HepG2 (cell line): ENCODE measurements around the gene SRSF6. TPM values are rescaled to one million over a fixed set of nuclear protein-coding genes. Genes with fewer than 3 reads are reported as not detected.

Experiments used
- ATAD3A ChIP-seq: sonication (generic); formaldehyde crosslinking; IDR thresholded peaks from 2 replicates; pipeline ENCODE4 v1.4.0; 2020; ENCODE audit warnings: missing genetic modification reagents
- E2F1 ChIP-seq: sonication (generic); formaldehyde crosslinking; IDR thresholded peaks from 2 replicates; pipeline ENCODE4 v1.5.0; 2020; ENCODE audit warnings: missing genetic modification reagents
- E2F5 ChIP-seq: sonication (generic); formaldehyde crosslinking; conservative IDR thresholded peaks from 2 replicates; pipeline ENCODE4 v1.4.0; 2020; ENCODE audit warnings: missing genetic modification reagents
- HDAC2 ChIP-seq: sonication (generic); formaldehyde crosslinking; IDR thresholded peaks from 2 replicates; pipeline ENCODE4 v1.4.0; 2020; ENCODE audit warnings: missing genetic modification reagents
- HNF1B ChIP-seq: sonication (generic); formaldehyde crosslinking; IDR thresholded peaks from 2 replicates; pipeline ENCODE4 v1.5.1; 2020; ENCODE audit warnings: mild to moderate bottlenecking, moderate library complexity, missing genetic modification reagents
- MIXL1 ChIP-seq: IDR thresholded peaks from 2 replicates; pipeline ENCODE4 v1.6.1; 2016
- NFKB2 ChIP-seq: sonication (generic); formaldehyde crosslinking; IDR thresholded peaks from 2 replicates; pipeline ENCODE4 v1.4.0; 2020; ENCODE audit warnings: missing genetic modification reagents, borderline replicate concordance
- REPIN1 ChIP-seq: sonication (generic); formaldehyde crosslinking; IDR thresholded peaks from 2 replicates; pipeline ENCODE4 v1.8.0; 2022; ENCODE audit warnings: missing genetic modification reagents, low read depth, mild to moderate bottlenecking, borderline replicate concordance
- ZBTB3 ChIP-seq: sonication (generic); formaldehyde crosslinking; IDR thresholded peaks from 2 replicates; pipeline ENCODE4 v1.4.0; 2020; ENCODE audit warnings: low read depth, mild to moderate bottlenecking, moderate library complexity, missing genetic modification reagents, borderline replicate concordance
- ZBTB8A ChIP-seq: sonication (generic); formaldehyde crosslinking; IDR thresholded peaks from 2 replicates; pipeline ENCODE4 v1.4.0; 2020; ENCODE audit warnings: mild to moderate bottlenecking, low read depth, missing genetic modification reagents, borderline replicate concordance
- ZFAT ChIP-seq: sonication (generic); formaldehyde crosslinking; conservative IDR thresholded peaks from 2 replicates; pipeline ENCODE4 v1.8.1; 2023; ENCODE audit warnings: missing genetic modification reagents, inconsistent platforms
- ZIK1 ChIP-seq: sonication (generic); formaldehyde crosslinking; IDR thresholded peaks from 2 replicates; pipeline ENCODE4 v1.5.0; 2020; ENCODE audit warnings: mild to moderate bottlenecking, low read depth, missing genetic modification reagents, borderline replicate concordance
- ZNF235 ChIP-seq: sonication (generic); formaldehyde crosslinking; IDR thresholded peaks from 2 replicates; pipeline ENCODE4 v1.8.1; 2023; ENCODE audit warnings: mild to moderate bottlenecking, missing genetic modification reagents, borderline replicate concordance
- ZNF296 ChIP-seq: sonication (generic); formaldehyde crosslinking; conservative IDR thresholded peaks from 2 replicates; pipeline ENCODE4 v1.5.0; 2020; ENCODE audit warnings: mild to moderate bottlenecking, missing genetic modification reagents
- ZNF431 ChIP-seq: sonication (generic); formaldehyde crosslinking; IDR thresholded peaks from 2 replicates; pipeline ENCODE4 v1.9.0; 2022; ENCODE audit warnings: missing genetic modification reagents, low read depth, mild to moderate bottlenecking, borderline replicate concordance
- ZNF567 ChIP-seq: sonication (generic); formaldehyde crosslinking; IDR thresholded peaks from 2 replicates; pipeline ENCODE4 v1.8.1; 2023; ENCODE audit warnings: mild to moderate bottlenecking, missing genetic modification reagents, borderline replicate concordance
- ZNF761 ChIP-seq: sonication (generic); formaldehyde crosslinking; conservative IDR thresholded peaks from 2 replicates; pipeline ENCODE4 v1.4.0; 2020; ENCODE audit warnings: mild to moderate bottlenecking, missing genetic modification reagents
- polyA plus RNA-seq, 8 experiments: library from polyadenylated mRNA; depleted of rRNA in 3 of 8; stranded (reverse) in 7 of 8; unstranded in 1 of 8; fragments of >200 nt; fragmentation: Illumina TruSeq in 4 of 8; extraction: Trizol in 4 of 8; gene quantifications; 2 replicates each; pipeline versions ENCODE4 v1.2.1 to v1.2.3, GENCODE V29; 2011 to 2016; ENCODE audit warnings: low read depth in 4 of 8, missing spikeins in 1 of 8, mixed read lengths in 1 of 8; ENCODE audit not compliant: insufficient read depth in 1 of 8
- total RNA-seq, 5 experiments: library from RNA; depleted of rRNA; stranded (reverse); fragments of >200 nt; fragmentation: Illumina TruSeq; extraction: Trizol; gene quantifications; 2 replicates each; pipeline ENCODE4 v1.2.3, GENCODE V29; 2016; ENCODE audit warnings: low read depth in 1 of 5
- TF ChIP-seq, protein P1 (sequence below): sonication (generic); formaldehyde crosslinking; IDR thresholded peaks from 2 replicates; pipeline ENCODE4 v1.8.0; 2022; ENCODE audit warnings: missing genetic modification reagents, mild to moderate bottlenecking, inconsistent platforms, borderline replicate concordance

The SRSF6 gene
- total and polyA plus RNA-seq, 2 of the 13 experiments (the other 11 are each of a cell fraction or from before 2014, with no cell fraction given) = 156 to 194 TPM

GRCh38 chr20:43507150-43508080 lies 49.7 kb downstream of the SRSF6 start, which contains the start of gene L3MBTL1 (continued):
- TF ChIP-seq HNF1B (CRISPR knock-in tag) (0 out of 2 replicates have a peak, but pooled peaks have one; percentile 50), ZBTB8A (CRISPR knock-in tag) (no peak), ZNF296 (CRISPR knock-in tag) (no peak; the same call in 1 of the 2 replicates), ZNF567 (peak; percentile 44; the same call in 1 of the 2 replicates), ZFAT (CRISPR knock-in tag) (no peak), ZNF235 (CRISPR knock-in tag) (peak; percentile 86), ZIK1 (CRISPR knock-in tag) (peak; percentile 95), ZBTB3 (CRISPR knock-in tag) (peak; percentile 72; the same call in 1 of the 2 replicates), MIXL1 (CRISPR knock-in tag) (0 out of 2 replicates have a peak, but pooled peaks have one; percentile 21), ATAD3A (CRISPR knock-in tag) (no peak), REPIN1 (peak; percentile 59; the same call in 1 of the 2 replicates), E2F5 (CRISPR knock-in tag) (peak; percentile 46; the same call in 1 of the 2 replicates), HDAC2 (CRISPR knock-in tag) (peak; percentile 50; the same call in 1 of the 2 replicates), ZNF761 (CRISPR knock-in tag) (peak; percentile 98; the same call in 1 of the 2 replicates), E2F1 (CRISPR knock-in tag) (no peak), NFKB2 (CRISPR knock-in tag) (0 out of 2 replicates have a peak, but pooled peaks have one; percentile 68), ZNF431 (no peak; the same call in 1 of the 2 replicates)
- TF ChIP-seq, protein P1, sequence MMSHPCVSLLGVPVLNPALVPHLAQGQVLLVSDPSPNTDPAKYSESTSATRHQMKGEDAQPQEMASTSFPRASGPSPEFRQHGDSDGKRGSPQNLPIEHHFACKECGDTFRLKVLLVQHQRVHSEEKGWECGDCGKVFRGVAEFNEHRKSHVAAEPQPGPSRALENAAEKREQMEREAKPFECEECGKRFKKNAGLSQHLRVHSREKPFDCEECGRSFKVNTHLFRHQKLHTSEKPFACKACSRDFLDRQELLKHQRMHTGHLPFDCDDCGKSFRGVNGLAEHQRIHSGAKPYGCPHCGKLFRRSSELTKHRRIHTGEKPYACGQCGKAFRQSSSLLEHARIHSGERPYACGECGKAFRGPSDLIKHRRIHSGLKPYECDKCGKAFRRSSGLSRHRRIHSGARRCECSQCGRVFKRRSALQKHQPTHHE = peak; percentile 86; the same call in 1 of the 2 replicates
